SU-DHL-6 (cell line): ENCODE results near the gene ELMO1.

Experiments
- CTCF ChIP-seq: fragments of 200-600 bp; sonication (generic); IDR thresholded peaks from one replicate; pipeline ENCODE4 v1.5.1; 2017; ENCODE audit warnings: antibody characterized with exemption, mild to moderate bottlenecking, low read length, moderate library complexity; ENCODE audit not compliant: insufficient read depth, poor library complexity, severe bottlenecking
- EZH2phosphoT487 ChIP-seq: fragments of 200-600 bp; sonication (generic), shearing (Covaris generic); conservative IDR thresholded peaks from 2 replicates; pipeline ENCODE4 v1.6.1; 2018; ENCODE audit warnings: mild to moderate bottlenecking, antibody characterized with exemption, low read length, moderate library complexity, mixed read lengths

GRCh38 chr7:37430171-37430570, 18.5 kb downstream of the ELMO1 start:
- TF ChIP-seq CTCF (no peak), EZH2phosphoT487 (no peak)
